Stimulated activated CD8-positive, alpha-beta memory T cell treated with anti-CD3 and anti-CD28 coated beads, Interleukin-4, amount 100 ng/mL, for 48 hours (primary cell): ENCODE data around the gene MRPL30.
"Not testable (repeated sequence)": the region's sequence is repeated elsewhere in the genome, so short reads cannot be mapped to it uniquely, and the experiment has no call there.

Source experiments
- DNase-seq: peaks from one replicate; pipeline ENCODE4 v3.0.0-alpha.2; 2020

Gene MRPL30

GRCh38 chr2:99180755-99181623, at the start of gene MRPL30, which contains the start of gene MITD1:
Gene MRPL30, plus strand, starts transcription at chr2:99181184. Its CDS starts 5,020 bp downstream, at chr2:99186204.
Gene MITD1, minus strand, starts transcription at chr2:99181058. Its CDS starts 77 bp downstream, at chr2:99180981.
- peak; percentile 89 for DNase-seq

GRCh38 chr2:99135044-99135556, 45.9 kb upstream of the MRPL30 start:
- not testable (repeated sequence) for DNase-seq

GRCh38 chr2:99139003-99139402, 42.0 kb upstream of the MRPL30 start:
- DNase-seq, result no peak

- no peak for DNase-seq
These were observed 40.7 kb upstream of the MRPL30 start for GRCh38 chr2:99140056-99140859.

GRCh38 chr2:99140860-99141109, 40.2 kb upstream of the MRPL30 start:
- DNase-seq, result no peak

GRCh38 chr2:99141110-99142108, 39.6 kb upstream of the MRPL30 start, which contains the start of gene C2orf15:
Gene C2orf15, plus strand, starts transcription at chr2:99141707. Its CDS starts 8,852 bp downstream, at chr2:99150559.
- DNase-seq, result peak; percentile 98

GRCh38 chr2:99150706-99151105, 30.3 kb upstream of the MRPL30 start:
- no peak for DNase-seq

- DNase-seq, result no peak
These were observed 28.6 kb upstream of the MRPL30 start for GRCh38 chr2:99152199-99152895.

- no peak for DNase-seq
These were observed 26.9 kb upstream of the MRPL30 start for GRCh38 chr2:99153921-99154604.

GRCh38 chr2:99154643-99155536, 26.1 kb upstream of the MRPL30 start, which contains the start of the genes LIPT1 and TSGA10:
Gene LIPT1, plus strand, starts transcription at chr2:99154967. Its CDS starts 6,991 bp downstream, at chr2:99161958.
Gene TSGA10, minus strand, starts transcription at chr2:99154942. Its CDS starts 45,503 bp downstream, at chr2:99109439.
- peak; percentile 94 for DNase-seq

GRCh38 chr2:99156891-99157290, 24.1 kb upstream of the MRPL30 start:
- DNase-seq, result no peak

GRCh38 chr2:99158599-99158998, 22.4 kb upstream of the MRPL30 start:
- DNase-seq, result no peak

GRCh38 chr2:99159594-99159993, 21.4 kb upstream of the MRPL30 start:
- no peak for DNase-seq

GRCh38 chr2:99166218-99166617, 14.8 kb upstream of the MRPL30 start:
- no peak for DNase-seq

GRCh38 chr2:99169534-99169933, 11.4 kb upstream of the MRPL30 start:
- DNase-seq, result no peak

- DNase-seq, result no peak
These were observed 9.4 kb upstream of the MRPL30 start for GRCh38 chr2:99171377-99172140.

- DNase-seq, result no peak
These were observed 628 bp downstream of the MRPL30 start for GRCh38 chr2:99181624-99182000.

GRCh38 chr2:99183025-99183424, 2.0 kb downstream of the MRPL30 start:
- DNase-seq, result no peak

- DNase-seq, result no peak
These were observed 3.8 kb downstream of the MRPL30 start for GRCh38 chr2:99184811-99185210.
